Ramos (cell line): Measurements from ENCODE around the gene PLEKHG4.

Experiments
- in situ Hi-C: fragments of 300-500 bp; cut with MboI; formaldehyde crosslinking; loops from one replicate; pipeline ENCODE4 v1.14.3; 2022; ENCODE audit warnings: low sequenced_read_pairs; ENCODE audit not compliant: unreplicated experiment

The PLEKHG4 gene

DNA sequence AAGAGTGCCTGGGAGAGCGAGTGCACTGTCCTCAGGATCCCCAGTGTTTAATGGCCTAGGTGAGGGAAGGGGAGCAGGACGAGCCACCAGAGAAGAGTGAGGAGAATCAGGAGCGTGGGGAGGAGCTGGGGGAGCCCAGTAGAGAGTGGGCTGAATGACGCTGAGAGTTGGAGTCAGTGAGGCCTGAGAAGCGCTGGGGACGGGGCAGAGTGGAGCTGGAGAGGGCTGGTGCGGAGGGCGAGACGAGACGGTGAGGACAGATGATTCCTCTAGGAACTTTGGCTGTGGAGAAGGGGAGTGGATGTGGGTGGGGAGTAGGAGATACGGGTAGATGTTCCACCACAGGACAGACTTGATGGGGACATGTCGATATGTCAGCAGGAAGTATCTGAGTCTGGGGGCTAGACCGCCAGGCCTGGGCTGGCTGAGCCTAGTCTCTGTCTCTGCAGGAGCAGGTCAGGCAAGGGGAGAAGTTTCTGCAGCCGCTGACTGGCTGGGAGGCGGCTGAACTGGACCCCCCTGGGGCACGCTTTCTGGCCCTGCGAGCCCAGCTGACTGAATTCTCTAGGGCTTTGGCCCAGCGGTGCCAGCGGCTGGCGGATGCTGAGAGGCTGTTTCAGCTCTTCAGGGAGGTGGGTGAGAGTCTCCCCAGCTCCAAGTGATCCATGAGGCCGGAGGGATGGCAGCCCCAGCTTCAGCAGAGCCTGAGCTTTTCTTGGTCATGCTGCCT is 4.7 kb downstream of the PLEKHG4 start:
- in situ Hi-C loops = no loop called here

DNA sequence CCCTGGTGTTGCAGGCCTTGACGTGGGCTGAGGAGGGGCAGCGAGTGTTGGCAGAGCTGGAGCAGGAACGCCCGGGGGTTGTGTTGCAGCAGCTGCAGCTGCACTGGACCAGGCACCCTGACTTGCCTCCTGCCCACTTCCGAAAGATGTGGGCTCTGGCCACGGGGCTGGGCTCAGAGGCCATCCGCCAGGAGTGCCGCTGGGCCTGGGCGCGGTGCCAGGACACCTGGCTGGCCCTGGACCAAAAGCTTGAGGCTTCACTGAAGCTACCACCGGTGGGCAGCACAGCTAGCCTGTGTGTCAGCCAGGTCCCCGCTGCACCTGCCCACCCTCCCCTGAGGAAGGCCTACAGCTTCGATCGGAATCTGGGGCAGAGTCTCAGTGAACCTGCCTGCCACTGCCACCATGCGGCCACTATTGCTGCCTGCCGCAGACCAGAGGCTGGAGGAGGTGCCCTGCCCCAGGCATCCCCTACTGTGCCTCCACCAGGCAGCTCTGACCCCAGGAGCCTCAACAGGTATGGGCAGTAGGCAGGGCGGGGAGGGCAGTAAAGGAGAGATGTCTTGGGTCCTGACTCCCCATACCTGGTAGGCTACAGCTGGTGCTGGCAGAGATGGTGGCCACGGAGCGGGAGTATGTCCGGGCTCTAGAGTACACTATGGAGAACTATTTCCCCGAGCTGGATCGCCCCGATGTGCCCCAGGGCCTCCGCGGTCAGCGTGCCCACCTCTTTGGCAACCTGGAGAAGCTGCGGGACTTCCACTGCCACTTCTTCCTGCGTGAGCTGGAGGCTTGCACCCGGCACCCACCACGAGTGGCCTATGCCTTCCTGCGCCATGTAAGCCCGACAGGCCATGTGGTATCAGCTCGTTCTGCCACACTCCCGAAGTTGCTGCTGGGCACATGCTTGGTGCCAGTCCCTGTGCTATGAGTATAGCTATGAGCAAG is 5.6 kb downstream of the PLEKHG4 start:
- in situ Hi-C loops = no loop called here

DNA sequence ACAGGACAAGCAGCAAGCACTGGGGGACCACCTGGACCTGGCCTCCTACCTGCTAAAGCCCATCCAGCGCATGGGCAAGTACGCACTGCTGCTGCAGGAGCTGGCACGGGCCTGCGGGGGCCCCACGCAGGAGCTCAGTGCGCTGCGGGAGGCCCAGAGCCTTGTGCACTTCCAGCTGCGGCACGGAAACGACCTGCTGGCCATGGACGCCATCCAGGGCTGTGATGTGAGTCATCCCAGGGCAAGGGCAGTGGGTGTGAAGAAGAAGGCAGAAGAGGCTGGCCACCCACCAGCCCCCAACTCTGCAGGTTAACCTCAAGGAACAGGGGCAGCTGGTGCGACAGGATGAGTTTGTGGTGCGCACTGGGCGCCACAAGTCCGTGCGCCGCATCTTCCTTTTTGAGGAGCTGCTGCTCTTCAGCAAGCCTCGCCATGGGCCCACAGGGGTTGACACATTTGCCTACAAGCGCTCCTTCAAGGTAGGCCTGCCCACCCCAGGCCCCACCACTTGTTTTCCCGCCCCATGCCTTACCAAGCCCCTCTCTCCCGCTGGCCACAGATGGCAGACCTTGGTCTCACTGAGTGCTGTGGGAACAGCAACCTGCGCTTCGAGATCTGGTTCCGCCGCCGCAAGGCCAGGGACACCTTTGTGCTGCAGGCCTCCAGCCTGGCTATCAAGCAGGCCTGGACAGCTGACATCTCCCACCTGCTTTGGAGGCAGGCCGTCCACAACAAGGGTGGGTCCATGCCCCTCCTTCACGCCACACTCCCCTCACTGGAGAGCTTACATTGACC is 7.3 kb downstream of the PLEKHG4 start:
- in situ Hi-C loops = no loop called here

DNA sequence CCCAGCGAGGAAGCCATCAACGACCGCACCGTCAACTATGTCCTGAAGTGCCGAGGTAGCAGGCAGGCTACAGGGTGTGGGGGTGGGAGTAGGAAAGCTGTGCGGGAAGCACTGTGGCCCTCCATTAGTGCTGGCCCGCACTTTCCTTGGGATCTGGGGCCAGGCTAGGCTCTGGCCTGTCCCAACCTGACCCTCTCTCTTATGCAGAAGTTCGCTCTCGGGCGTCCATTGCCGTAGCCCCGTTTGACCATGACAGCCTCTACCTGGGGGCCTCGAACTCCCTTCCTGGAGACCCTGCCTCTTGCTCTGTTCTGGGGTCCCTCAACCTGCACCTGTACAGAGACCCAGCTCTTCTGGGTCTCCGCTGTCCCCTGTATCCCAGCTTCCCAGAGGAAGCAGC is 8.6 kb downstream of the PLEKHG4 start:
- in situ Hi-C loops = no loop called here

DNA sequence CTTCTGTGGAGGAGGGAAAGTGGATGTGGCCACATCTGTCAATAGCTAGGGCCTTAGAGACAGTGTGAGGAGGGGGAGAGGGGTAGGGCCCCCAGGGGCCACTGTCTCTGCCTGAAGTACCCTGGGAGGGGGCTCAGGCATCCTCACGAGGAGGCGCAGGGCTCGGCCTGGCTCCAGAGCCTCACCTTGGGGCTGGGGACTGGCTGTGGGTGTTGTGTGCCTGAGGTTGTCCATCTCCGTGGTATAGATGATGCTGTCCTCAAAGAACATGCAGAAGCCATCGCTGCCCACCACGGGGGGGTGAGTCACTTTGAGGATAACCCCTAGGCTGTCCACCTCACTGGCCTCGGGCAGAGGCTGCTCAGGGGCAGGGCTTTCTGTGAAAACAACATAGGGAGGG is 12.1 kb downstream of the PLEKHG4 start:
- in situ Hi-C loops = no loop called here

DNA sequence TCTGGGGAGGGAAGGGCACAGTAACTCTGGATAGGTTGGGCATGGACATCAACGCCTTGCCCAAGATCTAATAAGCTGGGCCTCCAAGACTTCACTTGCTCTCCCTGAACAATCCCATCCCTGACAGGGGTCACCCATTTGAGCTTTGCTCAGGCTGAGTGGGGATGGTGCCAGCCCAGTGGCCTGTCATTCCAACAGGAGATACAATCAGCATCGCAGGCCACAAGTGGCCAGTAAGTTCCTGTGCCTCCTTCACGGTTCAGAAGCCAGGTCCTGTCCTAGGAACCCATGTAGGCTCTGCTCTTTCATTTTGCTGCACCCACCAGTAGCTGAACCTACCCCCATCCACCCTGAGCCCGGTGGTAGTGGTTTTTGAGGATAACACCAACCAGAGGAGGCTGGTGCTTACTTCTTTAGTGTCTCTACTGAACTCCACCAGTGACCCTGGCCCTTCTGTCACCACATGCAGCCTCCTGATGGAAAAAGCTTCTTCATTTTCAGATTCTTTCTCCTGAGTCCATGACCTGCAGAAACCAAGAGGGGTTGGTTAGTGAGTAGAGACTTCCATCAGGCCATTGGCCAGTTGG is 14.9 kb downstream of the PLEKHG4 start:
- in situ Hi-C loops = no loop called here

DNA sequence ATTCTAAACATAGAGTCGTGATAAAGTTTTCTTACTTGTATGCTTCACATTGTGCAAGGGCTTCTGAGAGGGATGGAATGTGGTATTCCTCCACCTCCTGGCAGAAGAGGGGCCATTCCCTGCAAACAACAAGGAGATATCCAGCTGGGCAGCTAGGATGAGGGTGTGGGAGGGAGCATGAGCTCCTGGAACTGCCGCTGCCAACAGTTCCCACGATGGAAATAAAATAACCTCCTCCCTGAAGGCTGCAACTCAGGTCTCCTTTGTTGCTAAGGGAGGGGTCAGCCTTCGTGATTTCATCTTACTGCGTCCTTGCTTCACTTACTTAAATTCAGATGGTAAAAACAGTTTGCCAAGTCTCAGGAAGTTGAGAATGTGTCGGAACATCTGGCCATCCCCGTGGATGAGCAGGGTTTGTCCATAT is 15.6 kb downstream of the PLEKHG4 start:
- in situ Hi-C loops = no loop called here

DNA sequence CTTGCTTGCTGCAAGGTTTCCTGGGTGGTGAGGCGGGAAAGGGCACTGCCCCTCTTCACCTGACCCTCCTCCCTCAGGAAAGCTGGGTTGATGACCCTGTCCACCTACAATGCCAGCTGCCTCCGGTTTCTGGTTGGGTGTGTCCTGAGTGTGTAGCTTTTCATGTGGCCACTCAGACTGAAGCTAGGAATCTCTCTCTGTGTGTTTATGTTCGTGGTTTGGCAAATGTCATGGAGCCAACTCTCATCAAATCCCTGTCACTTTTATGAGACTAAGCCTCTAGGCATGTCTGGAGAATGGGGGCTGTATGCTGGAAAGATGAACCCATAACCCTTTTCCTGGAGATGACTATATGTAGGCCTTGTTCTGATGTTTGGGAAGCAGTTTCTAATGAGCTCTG is 17.1 kb downstream of the PLEKHG4 start:
- in situ Hi-C loops = no loop called here

DNA sequence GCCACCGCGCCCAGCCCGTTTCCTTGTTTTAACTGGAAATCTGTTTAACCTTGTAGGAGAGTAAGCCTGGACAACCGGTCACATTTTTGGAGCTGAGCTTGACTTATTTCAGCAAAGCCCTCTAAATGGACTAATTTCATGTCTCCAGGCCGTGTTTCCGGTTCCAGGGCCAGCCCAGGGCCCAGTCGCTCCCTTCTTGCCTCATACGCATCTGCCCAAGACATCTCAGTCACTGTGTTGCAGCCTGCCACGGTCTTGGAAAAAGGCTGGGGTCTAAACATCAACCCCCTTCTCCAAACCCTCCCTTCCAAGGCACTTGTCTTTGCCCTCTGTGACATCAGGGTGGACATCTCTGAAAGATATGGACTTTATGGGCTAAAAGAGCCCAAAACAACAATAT is 18.9 kb downstream of the PLEKHG4 start:
- in situ Hi-C loops = no loop called here

DNA sequence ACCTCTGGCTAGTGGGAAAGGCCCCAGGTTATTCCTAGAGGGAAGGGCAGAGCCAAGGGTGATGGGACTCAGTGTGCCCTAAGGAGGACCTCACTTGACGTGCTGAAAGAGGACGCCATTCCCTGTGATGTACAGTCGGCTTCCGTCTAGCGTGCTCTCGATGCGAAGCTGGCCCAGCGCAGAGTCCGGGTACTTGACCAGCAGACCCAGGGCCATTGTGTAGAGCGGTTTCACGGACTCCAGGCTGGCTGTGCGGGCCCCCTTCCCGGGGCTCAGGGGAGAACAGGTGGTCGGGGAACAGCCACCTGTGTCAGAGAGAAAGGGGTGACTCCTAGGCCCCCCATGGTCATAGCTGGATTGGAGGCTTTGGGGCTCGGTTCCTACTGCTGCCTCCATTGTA is 19.9 kb downstream of the PLEKHG4 start:
- in situ Hi-C loops = no loop called here

DNA sequence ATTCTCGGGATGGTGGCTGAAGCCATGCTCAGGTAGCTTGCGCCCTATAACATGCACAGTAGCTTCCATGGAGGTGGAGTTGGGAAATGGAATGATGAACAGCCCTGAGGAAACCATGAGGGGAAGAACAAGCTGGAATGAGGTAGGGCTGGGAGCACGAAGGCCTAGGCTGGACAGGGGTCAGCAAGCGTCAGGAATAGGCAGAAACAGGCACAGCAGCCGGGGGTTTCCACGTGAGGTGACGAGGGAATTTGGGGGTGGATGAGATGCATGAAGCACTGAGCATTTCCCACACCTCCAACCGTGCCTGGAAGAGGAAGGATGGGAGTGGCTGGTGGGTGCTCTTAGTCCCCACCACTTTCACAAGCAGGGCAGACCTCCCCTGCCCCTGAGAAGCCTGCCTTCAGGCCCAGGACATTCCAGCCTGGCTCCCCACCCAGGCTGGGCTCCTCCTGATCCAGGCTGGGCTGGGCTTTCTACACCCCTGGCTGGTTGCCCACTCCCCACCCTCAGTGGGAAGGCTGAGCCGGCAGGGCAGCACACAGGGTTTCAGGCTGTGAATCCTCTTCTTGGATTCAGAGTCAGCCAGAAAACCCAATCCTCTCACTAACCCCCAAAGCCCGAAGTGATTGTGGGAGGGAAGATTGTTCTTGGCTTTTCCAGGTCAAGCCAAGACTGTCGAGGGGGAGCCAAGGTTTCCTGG is 21.9 kb downstream of the PLEKHG4 start:
- in situ Hi-C loops = no loop called here

DNA sequence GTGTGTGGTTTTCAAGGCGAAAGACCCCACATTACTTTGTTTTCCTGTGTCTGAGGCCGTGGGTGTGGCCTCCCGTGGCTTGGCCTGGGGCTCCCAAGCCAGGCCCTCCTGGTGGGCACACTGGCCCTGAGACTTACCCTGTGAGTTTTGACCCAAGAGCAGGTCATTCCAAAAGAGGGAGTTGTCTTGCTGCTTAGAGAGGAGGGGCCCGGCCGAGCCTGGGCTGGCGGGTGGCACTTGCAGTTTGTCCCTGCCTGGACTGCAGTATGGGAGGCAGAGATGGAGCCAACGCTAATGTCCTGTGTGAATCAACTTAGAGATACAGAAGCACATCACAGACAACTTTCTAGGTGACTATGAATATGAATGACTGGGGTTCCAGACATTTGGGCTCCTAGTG is 22.7 kb downstream of the PLEKHG4 start:
- in situ Hi-C loops = no loop called here

DNA sequence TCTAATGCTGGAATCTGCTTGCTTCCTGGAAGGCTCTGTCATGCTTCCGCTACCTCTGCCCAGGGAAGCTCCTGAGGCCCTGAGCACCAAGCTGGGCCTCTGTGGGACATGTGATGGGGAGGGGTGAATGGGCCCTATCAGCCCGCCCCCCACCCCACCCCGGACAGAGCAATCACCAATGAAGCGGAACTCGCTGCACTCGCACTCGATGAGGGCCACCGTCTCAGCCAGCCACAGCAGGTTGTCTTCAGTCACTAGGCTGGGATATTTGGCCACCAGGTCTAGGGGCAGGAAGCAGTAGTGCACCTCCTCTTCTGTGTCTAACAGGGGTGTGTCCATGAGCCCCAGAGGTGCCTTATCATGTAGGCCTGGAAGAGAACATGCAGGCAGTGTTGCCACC is 23.6 kb downstream of the PLEKHG4 start:
- in situ Hi-C loops = no loop called here

DNA sequence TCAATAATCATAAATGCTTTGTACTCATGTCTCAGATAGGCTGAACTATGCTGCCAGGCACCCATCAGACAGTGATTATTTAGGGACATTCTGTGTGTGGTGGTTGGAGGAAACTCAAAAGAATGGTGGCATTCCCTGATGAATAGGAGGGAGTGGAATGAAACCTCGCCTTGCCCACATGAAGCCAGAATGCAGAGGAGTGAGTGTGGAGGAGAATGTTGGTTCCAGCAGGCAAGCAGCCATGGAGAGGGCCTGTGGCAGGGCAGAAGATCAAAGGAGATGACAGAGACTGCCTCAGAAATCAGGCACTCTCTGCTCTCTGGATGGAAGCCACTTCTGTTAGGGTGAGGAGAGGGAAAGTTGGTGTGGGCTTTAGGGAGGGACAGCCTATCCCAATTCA is 24.7 kb downstream of the PLEKHG4 start:
- in situ Hi-C loops = no loop called here

DNA sequence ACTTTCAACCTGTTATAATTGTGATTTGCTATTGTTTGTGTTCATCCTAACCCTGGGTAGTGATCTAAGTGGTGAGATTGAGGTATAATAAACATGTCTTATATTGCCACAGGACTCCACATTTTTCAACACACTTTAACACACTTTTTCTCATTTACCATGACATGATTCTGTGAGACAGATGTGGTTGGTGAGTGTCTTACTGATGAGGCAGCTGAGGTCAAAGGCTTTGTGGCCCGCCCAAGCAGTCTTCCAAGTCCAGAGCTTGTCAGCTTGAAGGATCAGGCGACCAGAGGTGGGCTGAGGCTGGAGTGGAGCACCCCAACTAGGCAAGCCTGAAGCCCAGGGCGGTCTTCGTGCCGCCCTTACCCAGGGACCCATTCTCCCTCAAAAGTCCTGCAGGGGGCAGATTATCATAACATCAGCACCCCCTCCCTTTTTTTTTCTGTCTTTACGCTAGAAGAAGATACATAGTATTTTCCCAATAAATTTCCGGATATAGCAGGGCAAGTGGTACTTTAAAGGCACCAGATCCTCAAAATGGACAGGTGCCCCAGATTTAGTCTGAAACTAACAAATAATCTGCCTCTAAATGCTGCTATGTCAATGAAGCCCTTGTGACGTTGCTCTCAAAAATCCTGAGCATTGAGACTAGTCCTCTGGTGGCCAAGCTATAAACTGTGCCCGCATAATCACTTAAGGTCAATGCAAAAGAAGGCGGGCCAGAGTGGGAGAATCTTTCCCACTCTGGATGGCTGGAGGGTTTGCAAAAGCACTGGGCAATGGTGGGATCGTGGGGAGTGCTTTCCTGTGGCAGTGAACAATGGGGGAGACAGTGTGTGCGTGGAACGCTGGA is 26.1 kb downstream of the PLEKHG4 start:
- in situ Hi-C loops = no loop called here

DNA sequence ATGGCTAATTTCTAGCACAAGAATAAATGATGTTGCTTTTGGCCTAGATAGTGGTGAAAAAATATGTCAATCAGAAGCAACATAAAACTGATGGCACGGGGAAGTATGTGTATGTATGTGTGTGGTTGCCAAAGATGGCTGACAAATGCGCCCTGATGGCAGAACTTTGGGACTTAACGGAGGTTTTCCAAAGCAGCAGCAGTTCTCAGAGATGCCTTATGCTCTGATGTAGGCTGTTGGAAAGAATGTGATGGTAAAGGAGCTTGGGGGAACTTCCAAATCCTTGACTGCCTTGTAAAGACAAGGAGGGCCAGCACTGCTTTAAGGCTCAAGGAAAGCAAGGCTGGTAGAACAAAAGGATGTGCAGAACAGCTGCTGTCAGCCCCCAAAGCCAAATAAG is 31.2 kb downstream of the PLEKHG4 start:
- in situ Hi-C loops = no loop called here

DNA sequence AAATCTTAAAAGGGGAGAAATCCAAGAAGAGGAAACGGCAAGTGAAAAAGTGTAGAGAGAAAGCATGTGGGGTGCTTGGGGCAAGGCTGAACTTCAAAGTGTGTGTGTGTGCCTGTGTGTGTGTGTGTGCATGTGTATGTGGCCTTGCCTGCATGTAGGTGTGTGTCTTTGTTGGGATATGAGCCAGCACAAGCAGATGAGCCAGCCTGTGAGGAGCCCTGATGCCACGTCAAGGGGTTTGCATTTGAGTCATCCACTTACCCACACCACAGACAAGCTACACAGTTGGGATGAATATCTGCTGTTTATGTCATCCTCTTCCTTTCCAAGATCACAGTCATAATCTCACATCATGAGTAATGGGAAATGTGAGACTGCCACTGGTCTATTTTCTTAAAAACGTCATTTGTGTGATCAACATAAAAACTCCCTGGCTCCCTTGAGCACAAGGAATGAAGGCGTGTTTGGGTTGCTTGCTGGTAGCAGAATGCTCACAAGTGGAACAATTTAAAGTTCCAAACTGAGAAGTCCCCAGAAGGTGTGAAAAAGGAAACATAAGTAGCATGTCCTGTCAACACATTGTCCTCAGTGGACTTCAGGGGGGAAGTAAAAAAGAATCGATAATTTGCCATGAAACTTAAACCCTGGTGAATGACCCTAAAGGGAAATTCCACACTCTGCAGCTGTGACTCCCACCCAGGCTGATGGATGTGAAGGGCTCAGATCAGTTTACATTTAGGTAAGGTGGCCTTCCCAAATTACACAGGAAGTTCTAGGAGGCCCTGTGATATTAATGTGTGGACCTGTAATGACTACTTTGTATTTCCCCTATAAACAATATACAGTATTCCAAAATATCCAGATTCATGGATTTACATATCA is 32.5 kb downstream of the PLEKHG4 start:
- in situ Hi-C loops = no loop called here

DNA sequence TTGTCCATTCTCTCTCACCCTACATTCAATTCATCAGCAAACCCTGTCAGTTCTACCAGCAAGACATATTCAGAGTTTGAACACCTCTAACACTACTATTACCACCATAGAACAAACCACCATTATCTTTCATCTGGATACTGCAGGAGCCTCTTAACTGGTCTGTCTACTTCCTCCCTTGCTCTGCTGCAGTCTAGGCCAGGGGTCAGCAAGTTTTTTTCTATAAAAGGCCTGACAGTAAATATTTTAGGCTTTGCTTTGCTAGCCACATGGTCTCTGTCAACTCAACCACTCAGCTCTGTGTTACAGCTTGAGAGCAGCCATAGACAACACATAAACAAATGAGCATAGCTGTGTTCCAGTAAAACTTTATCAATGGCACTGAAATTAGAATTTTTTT is 33.4 kb downstream of the PLEKHG4 start:
- in situ Hi-C loops = no loop called here
